ENCODE results near the gene RSPH10B2.
"Not testable (repeated sequence)": the region's sequence is repeated elsewhere in the genome, so short reads cannot be mapped to it uniquely, and the experiment has no call there.

Gene RSPH10B2

DNA sequence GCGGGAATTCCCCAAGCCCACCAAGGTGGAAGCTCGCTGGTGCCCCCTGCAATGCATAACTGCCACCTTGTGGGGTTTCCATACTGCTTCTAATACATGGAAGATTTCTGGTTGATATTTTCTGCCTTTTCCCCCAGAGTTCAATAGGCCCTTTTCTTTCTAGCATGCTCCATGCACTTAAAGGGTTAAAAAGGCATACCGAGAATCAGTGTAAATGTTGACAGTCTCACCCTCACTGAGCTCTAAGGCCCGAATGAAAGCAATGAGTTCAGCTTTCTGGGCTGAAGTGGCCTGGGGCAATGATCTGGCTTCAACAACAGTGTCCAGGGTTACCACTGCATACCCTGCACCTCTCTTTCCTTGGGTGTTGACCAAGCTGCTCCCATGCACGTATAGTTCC is 89.2 kb downstream of the RSPH10B2 start:
- not testable (repeated sequence) for DNase-seq (ENCODE audit: low spot score)

- DNase-seq (ENCODE audit: low spot score), result not testable (repeated sequence)
These were observed 89.8 kb downstream of the RSPH10B2 start for GRCh38 chr7:6843654-6844053.

- not testable (repeated sequence) for DNase-seq (ENCODE audit: low spot score)
These were observed 92.1 kb downstream of the RSPH10B2 start for GRCh38 chr7:6845971-6846449.

DNA sequence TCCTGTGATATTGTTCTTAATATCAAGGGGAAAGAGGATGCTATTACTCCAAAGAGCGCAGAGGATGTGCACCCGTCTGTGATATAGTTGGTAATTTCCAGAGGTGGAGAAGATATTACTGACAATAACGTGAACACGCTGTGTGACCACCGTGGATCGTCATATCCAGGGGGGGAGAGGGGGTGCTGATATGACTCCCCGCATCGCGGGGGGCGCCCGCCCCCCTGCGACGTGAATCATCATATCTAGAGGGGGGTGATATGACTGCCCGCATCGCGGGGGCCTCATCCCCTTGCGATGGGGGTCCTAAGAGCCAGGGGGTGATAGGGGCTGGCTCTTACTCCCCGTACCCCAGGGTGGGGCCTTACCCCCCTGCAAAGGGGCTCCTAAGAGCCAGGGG is 93.8 kb downstream of the RSPH10B2 start:
- not testable (repeated sequence) for DNase-seq (ENCODE audit: low spot score)

All from HuH-7 (cell line).